ENCODE measurements around the gene OR8J3.

- TF ChIP-seq FOXM1 (IDR thresholded peaks at IDR 0.05; ENCODE audit: low read depth, low read length) (no peak), POLR2AphosphoS5 (IDR thresholded peaks at IDR 0.05; ENCODE audit: low read length) (no peak), BHLHE40 (IDR thresholded peaks at IDR 0.05; ENCODE audit: borderline replicate concordance in 1 of 2, low read depth in 2 of 2, low read length in 1 of 2) (no peak), BACH1 (IDR thresholded peaks at IDR 0.05; ENCODE audit: borderline replicate concordance) (no peak), FOXK2 (IDR thresholded peaks at IDR 0.05) (no peak), ETV6 (conservative IDR thresholded peaks at IDR 0.05 in 1 of 2, IDR thresholded peaks at IDR 0.05 in 1 of 2; ENCODE audit: borderline replicate concordance in 1 of 2, low read depth in 1 of 2) (no peak), STAT3 (IDR thresholded peaks at IDR 0.05; ENCODE audit: low read depth, low read length) (no peak), SP1 (IDR thresholded peaks at IDR 0.05; ENCODE audit: low read depth, low read length) (no peak)
Measured at GRCh38 chr11:56103210-56103737, 36.7 kb downstream of the OR8J3 start, which contains the start of gene OR8H2.

All from GM12878 (cell line).